Measurements from ENCODE around the gene FKBP3.
"Not testable (repeated sequence)": the region's sequence is repeated elsewhere in the genome, so short reads cannot be mapped to it uniquely, and the experiment has no call there.

The FKBP3 gene

GRCh38 chr14:45134051-45134958 lies at the start of gene FKBP3:
FKBP3 (minus strand) TSS chr14:45134481; CDS start chr14:45134456, 25 bp downstream.
- peaks cover 41% of the 10 kb centered on the region for H3K4me1 Mint-ChIP-seq (ENCODE audit: low read depth)

GRCh38 chr14:45181806-45182205 lies 47.5 kb upstream of the FKBP3 start:
- H3K27ac Mint-ChIP-seq: no peak overlapping the region
- no peaks in the 10 kb centered on the region for H3K4me1 Mint-ChIP-seq (ENCODE audit: low read depth)
- no peaks in the 10 kb centered on the region for H3K9me3 Mint-ChIP-seq (ENCODE audit: low read depth)
- peaks cover 19% of the 10 kb centered on the region for H3K36me3 Mint-ChIP-seq
- no peaks in the 10 kb centered on the region for H3K27me3 Mint-ChIP-seq
- no peak overlapping the region for H3K4me3 Mint-ChIP-seq

More at GRCh38 chr14:45134051-45134958, at the start of gene FKBP3:
- Mint-ChIP-seq H3K27me3 (no peaks in the 10 kb centered on the region), H3K36me3 (no peaks in the 10 kb centered on the region), H3K4me3 (peak within 1 kb of the TSS; percentile 99), H3K9me3 (ENCODE audit: low read depth) (no peaks in the 10 kb centered on the region), H3K27ac (peak within 1 kb of the TSS; percentile 86)

- Mint-ChIP-seq H3K9me3 (ENCODE audit: low read depth) (no peaks in the 10 kb centered on the region), H3K4me3 (no peak overlapping the region), H3K36me3 (peaks cover 14% of the 10 kb centered on the region), H3K27ac (no peak overlapping the region), H3K27me3 (no peaks in the 10 kb centered on the region), H3K4me1 (ENCODE audit: low read depth) (no peaks in the 10 kb centered on the region)
These were observed 47.0 kb upstream of the FKBP3 start for GRCh38 chr14:45181329-45181728.

- peaks cover 13% of the 10 kb centered on the region for H3K36me3 Mint-ChIP-seq
- H3K4me1 Mint-ChIP-seq (ENCODE audit: low read depth): no peaks in the 10 kb centered on the region
- no peaks in the 10 kb centered on the region for H3K9me3 Mint-ChIP-seq (ENCODE audit: low read depth)
- H3K4me3 Mint-ChIP-seq: no peak overlapping the region
- no peak overlapping the region for H3K27ac Mint-ChIP-seq
- H3K27me3 Mint-ChIP-seq: no peaks in the 10 kb centered on the region
These were observed 42.8 kb upstream of the FKBP3 start for GRCh38 chr14:45177076-45177475.

GRCh38 chr14:45169906-45170305 lies 35.6 kb upstream of the FKBP3 start:
- H3K9me3 Mint-ChIP-seq (ENCODE audit: low read depth): no peaks in the 10 kb centered on the region
- peaks cover 10% of the 10 kb centered on the region for H3K36me3 Mint-ChIP-seq
- H3K27ac Mint-ChIP-seq: no peak overlapping the region
- no peaks in the 10 kb centered on the region for H3K27me3 Mint-ChIP-seq
- H3K4me3 Mint-ChIP-seq: no peak overlapping the region
- H3K4me1 Mint-ChIP-seq (ENCODE audit: low read depth): no peaks in the 10 kb centered on the region

- Mint-ChIP-seq H3K9me3 (ENCODE audit: low read depth) (no peaks in the 10 kb centered on the region), H3K27me3 (no peaks in the 10 kb centered on the region), H3K4me1 (ENCODE audit: low read depth) (no peaks in the 10 kb centered on the region), H3K36me3 (no peaks in the 10 kb centered on the region), H3K27ac (no peak overlapping the region), H3K4me3 (no peak overlapping the region)
These were observed 21.8 kb upstream of the FKBP3 start for GRCh38 chr14:45156067-45156466.

- H3K4me3 Mint-ChIP-seq: no peak overlapping the region
- no peaks in the 10 kb centered on the region for H3K9me3 Mint-ChIP-seq (ENCODE audit: low read depth)
- H3K4me1 Mint-ChIP-seq (ENCODE audit: low read depth): no peaks in the 10 kb centered on the region
- H3K27ac Mint-ChIP-seq: no peak overlapping the region
- H3K36me3 Mint-ChIP-seq: peaks cover 6% of the 10 kb centered on the region
- H3K27me3 Mint-ChIP-seq: no peaks in the 10 kb centered on the region
These were observed 16.2 kb upstream of the FKBP3 start for GRCh38 chr14:45150386-45150890.

- Mint-ChIP-seq H3K27me3 (no peaks in the 10 kb centered on the region), H3K9me3 (ENCODE audit: low read depth) (no peaks in the 10 kb centered on the region), H3K27ac (no peak overlapping the region), H3K36me3 (peaks cover 6% of the 10 kb centered on the region), H3K4me1 (ENCODE audit: low read depth) (no peaks in the 10 kb centered on the region), H3K4me3 (no peak overlapping the region)
These were observed 15.3 kb upstream of the FKBP3 start for GRCh38 chr14:45149602-45150001.

- H3K4me3 Mint-ChIP-seq: no peak overlapping the region
- peaks cover 8% of the 10 kb centered on the region for H3K36me3 Mint-ChIP-seq
- H3K27me3 Mint-ChIP-seq: no peaks in the 10 kb centered on the region
- H3K4me1 Mint-ChIP-seq (ENCODE audit: low read depth): peaks cover 4% of the 10 kb centered on the region
- no peaks in the 10 kb centered on the region for H3K9me3 Mint-ChIP-seq (ENCODE audit: low read depth)
- H3K27ac Mint-ChIP-seq: no peak overlapping the region
These were observed 10.9 kb upstream of the FKBP3 start for GRCh38 chr14:45145214-45145613.

- Mint-ChIP-seq H3K27me3 (no peaks in the 10 kb centered on the region), H3K36me3 (peaks cover 9% of the 10 kb centered on the region), H3K4me1 (ENCODE audit: low read depth) (peaks cover 7% of the 10 kb centered on the region), H3K27ac (no peak overlapping the region), H3K4me3 (no peak overlapping the region), H3K9me3 (ENCODE audit: low read depth) (no peaks in the 10 kb centered on the region)
These were observed 10.4 kb upstream of the FKBP3 start for GRCh38 chr14:45144658-45145057.

GRCh38 chr14:45142083-45142482 lies 7.8 kb upstream of the FKBP3 start:
- not testable (repeated sequence) for H3K27me3 Mint-ChIP-seq; H3K9me3 Mint-ChIP-seq (ENCODE audit: low read depth); H3K36me3 Mint-ChIP-seq; H3K4me3 Mint-ChIP-seq; H3K27ac Mint-ChIP-seq
- H3K4me1 Mint-ChIP-seq (ENCODE audit: low read depth): peaks cover 18% of the 10 kb centered on the region

GRCh38 chr14:45140661-45141187 lies 6.4 kb upstream of the FKBP3 start:
- Mint-ChIP-seq H3K36me3 (peaks cover 7% of the 10 kb centered on the region), H3K27me3 (no peaks in the 10 kb centered on the region), H3K4me3 (no peak overlapping the region), H3K9me3 (ENCODE audit: low read depth) (no peaks in the 10 kb centered on the region), H3K27ac (no peak overlapping the region), H3K4me1 (ENCODE audit: low read depth) (peaks cover 22% of the 10 kb centered on the region)

- Mint-ChIP-seq H3K4me3 (peak overlapping the region; percentile 99), H3K27ac (peak overlapping the region; percentile 86), H3K27me3 (no peaks in the 10 kb centered on the region), H3K9me3 (ENCODE audit: low read depth) (no peaks in the 10 kb centered on the region), H3K36me3 (peaks cover 3% of the 10 kb centered on the region), H3K4me1 (ENCODE audit: low read depth) (peaks cover 36% of the 10 kb centered on the region)
These were observed 2.1 kb upstream of the FKBP3 start for GRCh38 chr14:45136399-45136798.

GRCh38 chr14:45135659-45136395 lies 1.5 kb upstream of the FKBP3 start, which contains the start of gene FANCM:
FANCM (plus strand) TSS chr14:45135930; CDS start chr14:45136032, 102 bp downstream.
- Mint-ChIP-seq H3K36me3 (peaks cover 3% of the 10 kb centered on the region), H3K27ac (peak within 1 kb of the TSS; percentile 86), H3K9me3 (ENCODE audit: low read depth) (no peaks in the 10 kb centered on the region), H3K4me3 (peak within 1 kb of the TSS; percentile 99), H3K4me1 (ENCODE audit: low read depth) (peaks cover 39% of the 10 kb centered on the region), H3K27me3 (no peaks in the 10 kb centered on the region)

GRCh38 chr14:45135156-45135555 lies 875 bp upstream of the FKBP3 start:
- H3K27ac Mint-ChIP-seq: peak overlapping the region; percentile 86
- H3K4me1 Mint-ChIP-seq (ENCODE audit: low read depth): peaks cover 39% of the 10 kb centered on the region
- H3K4me3 Mint-ChIP-seq: peak overlapping the region; percentile 99
- no peaks in the 10 kb centered on the region for H3K9me3 Mint-ChIP-seq (ENCODE audit: low read depth)
- H3K27me3 Mint-ChIP-seq: no peaks in the 10 kb centered on the region
- H3K36me3 Mint-ChIP-seq: peaks cover under 1% of the 10 kb centered on the region

All from activated naive CD8-positive, alpha-beta T cell (primary cell).